ACC112 (cell line): ENCODE results near the gene SERPINE1.
"Not testable (repeated sequence)": the region's sequence is repeated elsewhere in the genome, so short reads cannot be mapped to it uniquely, and the experiment has no call there.

Source experiments
- H2AFZ ChIP-seq: fragments of 200-600 bp; sonication (generic); one replicate; pipeline ENCODE4 v1.6.0; 2017; ENCODE audit warnings: antibody characterized with exemption, low read length; ENCODE audit not compliant: unreplicated experiment
- H3K27ac ChIP-seq: fragments of 200-600 bp; sonication (generic); 2 replicates; pipeline ENCODE4 v1.5.1; 2014; ENCODE audit warnings: low read depth, mild to moderate bottlenecking, antibody characterized with exemption, low read length, moderate library complexity
- H3K27me3 ChIP-seq: fragments of 200-600 bp; sonication (generic); 2 replicates; pipeline ENCODE4 v1.6.1; 2014; ENCODE audit warnings: mild to moderate bottlenecking, antibody characterized with exemption, low read length, moderate library complexity, mixed read lengths; ENCODE audit not compliant: insufficient read depth
- H3K36me3 ChIP-seq: fragments of 200-600 bp; sonication (generic); 2 replicates; pipeline ENCODE4 v1.6.1; 2016; ENCODE audit warnings: mild to moderate bottlenecking, antibody characterized with exemption, low read length, moderate library complexity, mixed read lengths; ENCODE audit not compliant: insufficient read depth
- H3K4me1 ChIP-seq: fragments of 200-600 bp; sonication (generic); one replicate; pipeline ENCODE4 v1.6.1; 2016; ENCODE audit warnings: low read length, mixed read lengths; ENCODE audit not compliant: insufficient read depth, unreplicated experiment, control insufficient read depth
- H3K4me3 ChIP-seq: fragments of 200-600 bp; sonication (generic); 2 replicates; pipeline ENCODE4 v1.5.1; 2014; ENCODE audit warnings: mild to moderate bottlenecking, low read depth, low read length
- H3K79me2 ChIP-seq: fragments of 200-600 bp; sonication (generic); one replicate; pipeline ENCODE4 v1.6.0; 2016; ENCODE audit warnings: low read length; ENCODE audit not compliant: control insufficient read depth, unreplicated experiment, insufficient read depth

SERPINE1 gene

GRCh38 chr7:101092266-101092905 is 34.5 kb upstream of the SERPINE1 start:
- peaks cover 22% of the 10 kb centered on the region; the same call in 1 of the 2 replicates for H3K36me3 ChIP-seq
- H3K27ac ChIP-seq, H3K4me3 ChIP-seq, H3K27me3 ChIP-seq, H2AFZ ChIP-seq: not testable (repeated sequence)
- H3K4me1 ChIP-seq, result peaks cover 31% of the 10 kb centered on the region
- H3K79me2 ChIP-seq, result peaks cover 48% of the 10 kb centered on the region

DNA sequence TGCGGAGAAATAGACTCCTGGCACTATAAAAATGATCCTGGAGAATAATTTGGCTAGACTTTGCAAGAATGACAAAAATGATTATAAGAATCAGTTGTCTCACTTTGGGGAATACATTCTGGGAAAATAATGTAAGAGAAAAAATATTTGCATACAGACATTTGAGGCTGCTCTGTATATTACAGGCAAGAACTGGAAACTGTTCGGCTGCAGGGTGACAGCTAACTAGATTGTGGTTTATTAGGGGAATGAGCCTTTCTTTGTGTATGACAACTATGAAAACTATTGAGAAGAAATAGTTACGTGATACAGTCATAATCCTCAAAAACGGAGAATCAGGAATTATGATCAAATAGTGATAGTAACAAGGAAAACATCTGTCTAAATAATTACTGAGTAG is 33.0 kb upstream of the SERPINE1 start:
- Histone ChIP-seq H3K27ac (peak overlapping the region; percentile 96), H2AFZ (no peak overlapping the region), H3K27me3 (no peaks in the 10 kb centered on the region), H3K4me3 (peak overlapping the region; percentile 50), H3K36me3 (peaks cover 14% of the 10 kb centered on the region; the same call in 1 of the 2 replicates), H3K4me1 (peaks cover 31% of the 10 kb centered on the region), H3K79me2 (peaks cover 32% of the 10 kb centered on the region)

DNA sequence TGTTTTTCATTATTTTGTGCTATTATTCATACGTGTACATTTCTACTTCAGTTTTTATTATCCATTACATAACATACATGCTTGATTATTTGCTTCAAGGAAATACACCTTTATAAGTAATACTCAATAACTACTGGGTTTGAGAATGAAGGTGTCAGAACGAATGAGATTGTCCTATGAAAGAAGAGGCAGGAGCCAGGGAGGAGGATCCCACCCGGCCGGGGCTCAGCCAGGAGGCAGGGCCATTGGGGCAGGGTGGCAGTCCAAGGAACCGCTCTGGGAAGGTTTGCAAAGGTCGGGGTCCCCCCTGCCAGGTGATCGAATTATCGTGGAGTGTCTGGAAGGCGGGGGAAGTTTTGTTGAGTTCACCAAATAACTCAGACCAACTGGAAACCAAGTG is 32.5 kb upstream of the SERPINE1 start:
- peaks cover 32% of the 10 kb centered on the region for H3K4me1 ChIP-seq
- H2AFZ ChIP-seq, result no peak overlapping the region
- H3K79me2 ChIP-seq, result peaks cover 28% of the 10 kb centered on the region
- H3K4me3 ChIP-seq, result peak overlapping the region; percentile 50
- H3K27ac ChIP-seq, result peak overlapping the region; percentile 96
- peaks cover 9% of the 10 kb centered on the region; the same call in 1 of the 2 replicates for H3K36me3 ChIP-seq
- no peaks in the 10 kb centered on the region for H3K27me3 ChIP-seq

GRCh38 chr7:101094791-101095375 is 32.0 kb upstream of the SERPINE1 start:
- H3K79me2 ChIP-seq, result peaks cover 23% of the 10 kb centered on the region
- H3K27me3 ChIP-seq, result no peaks in the 10 kb centered on the region
- H3K36me3 ChIP-seq, result peaks cover 9% of the 10 kb centered on the region; the same call in 1 of the 2 replicates
- H2AFZ ChIP-seq, result no peak overlapping the region
- H3K27ac ChIP-seq, result peak overlapping the region; percentile 96
- peak overlapping the region; percentile 50 for H3K4me3 ChIP-seq
- H3K4me1 ChIP-seq, result peaks cover 37% of the 10 kb centered on the region

- Histone ChIP-seq H2AFZ (no peak overlapping the region), H3K4me1 (peaks cover 50% of the 10 kb centered on the region), H3K27ac (peak overlapping the region; percentile 67), H3K27me3 (no peaks in the 10 kb centered on the region), H3K4me3 (no peak overlapping the region), H3K79me2 (peaks cover 18% of the 10 kb centered on the region), H3K36me3 (peaks cover 4% of the 10 kb centered on the region; the same call in 1 of the 2 replicates)
Observed at GRCh38 chr7:101096331-101096956, 30.5 kb upstream of the SERPINE1 start.

DNA sequence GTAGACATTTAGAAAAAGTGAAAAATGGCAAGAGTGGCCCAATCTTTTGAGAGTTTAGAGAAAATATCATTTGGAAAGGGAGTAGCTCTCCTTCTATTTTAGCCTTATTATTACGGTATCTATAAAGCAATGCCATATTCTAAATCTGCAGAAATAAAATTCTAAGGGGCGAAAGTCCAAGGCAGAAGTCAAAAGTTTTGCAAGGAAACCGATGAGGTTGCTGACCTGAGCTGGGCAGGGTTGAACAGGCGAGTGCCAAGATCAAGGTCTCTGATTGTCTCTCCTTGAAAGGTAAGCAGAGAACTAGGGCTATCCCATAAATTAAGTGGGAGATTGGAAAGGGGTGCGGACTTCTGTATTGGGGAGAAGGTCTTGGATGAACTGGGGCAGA is 30.0 kb upstream of the SERPINE1 start:
- peaks cover 4% of the 10 kb centered on the region; the same call in 1 of the 2 replicates for H3K36me3 ChIP-seq
- no peaks in the 10 kb centered on the region for H3K27me3 ChIP-seq
- H2AFZ ChIP-seq, result no peak overlapping the region
- peak overlapping the region; percentile 67 for H3K27ac ChIP-seq
- H3K4me3 ChIP-seq, result no peak overlapping the region
- H3K79me2 ChIP-seq, result peaks cover 23% of the 10 kb centered on the region
- peaks cover 55% of the 10 kb centered on the region for H3K4me1 ChIP-seq

DNA sequence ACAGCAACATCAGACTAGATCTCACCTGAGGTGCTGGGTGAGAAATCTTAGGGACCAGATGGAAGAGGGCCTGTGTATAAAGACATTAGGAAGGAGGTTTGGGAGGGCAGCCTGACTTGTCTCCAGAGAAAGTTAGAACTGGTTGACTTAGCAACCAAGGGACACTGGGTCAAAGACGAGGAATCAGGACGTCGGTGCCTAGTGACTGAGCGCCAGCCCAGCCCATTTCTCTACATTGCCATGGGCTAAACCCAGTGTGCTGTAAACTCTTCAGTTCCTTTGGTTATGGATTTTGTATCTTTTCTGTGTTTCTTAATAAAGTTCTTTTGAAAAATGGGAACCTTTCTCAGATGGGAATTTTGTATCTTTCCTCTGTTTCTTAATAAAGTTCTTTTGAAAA is 29.3 kb upstream of the SERPINE1 start:
- H3K4me3 ChIP-seq, result no peak overlapping the region
- H2AFZ ChIP-seq, result no peak overlapping the region
- H3K27ac ChIP-seq, result peak overlapping the region; percentile 67
- H3K27me3 ChIP-seq, result no peaks in the 10 kb centered on the region
- H3K79me2 ChIP-seq, result peaks cover 27% of the 10 kb centered on the region
- H3K36me3 ChIP-seq, result peaks cover 4% of the 10 kb centered on the region; the same call in 1 of the 2 replicates
- H3K4me1 ChIP-seq, result peaks cover 57% of the 10 kb centered on the region

GRCh38 chr7:101099969-101100781 is 26.7 kb upstream of the SERPINE1 start:
- H3K27me3 ChIP-seq, result no peaks in the 10 kb centered on the region
- peak overlapping the region; percentile 59 for H3K4me3 ChIP-seq
- peak overlapping the region; percentile 97 for H3K27ac ChIP-seq
- peaks cover 36% of the 10 kb centered on the region for H3K79me2 ChIP-seq
- no peak overlapping the region for H2AFZ ChIP-seq
- peaks cover 65% of the 10 kb centered on the region for H3K4me1 ChIP-seq
- peaks cover 4% of the 10 kb centered on the region; the same call in 1 of the 2 replicates for H3K36me3 ChIP-seq

- Histone ChIP-seq H3K27ac (peak overlapping the region; percentile 97), H3K4me1 (peaks cover 62% of the 10 kb centered on the region), H2AFZ (no peak overlapping the region), H3K36me3 (peaks cover 2% of the 10 kb centered on the region; the same call in 1 of the 2 replicates), H3K79me2 (peaks cover 31% of the 10 kb centered on the region), H3K4me3 (peak overlapping the region; percentile 59), H3K27me3 (no peaks in the 10 kb centered on the region)
Observed at GRCh38 chr7:101100858-101101847, 25.8 kb upstream of the SERPINE1 start.
